ENCODE data around the gene OR6S1. TPM values are rescaled to one million over a fixed set of nuclear protein-coding genes. Genes with fewer than 3 reads are reported as not detected.

Gene OR6S1
- total RNA-seq, 1 donor from 2014 or later, result not detected

- TF ChIP-seq CTCF (IDR thresholded peaks at IDR 0.05; ENCODE audit: insufficient read depth, low read length, poor library complexity, severe bottlenecking), result no peak
- Histone ChIP-seq H3K36me3 (ENCODE audit: control insufficient read depth, insufficient read depth, low read length) (no peaks in the 10 kb centered on the region), H3K4me3 (ENCODE audit: low read depth, low read length) (no peak within 1 kb of the TSS), H3K27me3 (ENCODE audit: control insufficient read depth, insufficient read depth, low read length) (no peaks in the 10 kb centered on the region)
- no peak for DNase-seq (ENCODE audit: low read depth)
Observed at GRCh38 chr14:20591235-20591634, 50.3 kb downstream of the OR6S1 start, which contains the start of gene RNASE12. TSS of gene RNASE12 (minus strand) at chr14:20591376. CDS start at chr14:20590723, 653 bp downstream.

Other genes with a start within 250 kb of the OR6S1 start
- gene TEP1, start 228.2 kb downstream of the OR6S1 start, total RNA-seq, result 15.5 and 24.1 TPM in 2 replicates
- 0.08 TPM in 1 of 2 replicates, not detected in the other for gene KLHL33, start 205.5 kb downstream of the OR6S1 start, total RNA-seq
- 46.6 and 61.1 TPM in 2 replicates for gene OSGEP, start 186.9 kb downstream of the OR6S1 start, total RNA-seq
- gene APEX1, start 186.5 kb downstream of the OR6S1 start, total RNA-seq, result 297 and 328 TPM in 2 replicates
- gene PIP4P1, start 180.3 kb downstream of the OR6S1 start, total RNA-seq, result 25.1 and 25.9 TPM in 2 replicates
- gene PNP, start 172.3 kb downstream of the OR6S1 start, total RNA-seq, result 96.5 and 98.0 TPM in 2 replicates
- gene RNASE10, start 136.2 kb downstream of the OR6S1 start, total RNA-seq, result not detected in 2 replicates
- not detected in 2 replicates for gene RNASE9, start 80.6 kb downstream of the OR6S1 start, total RNA-seq
- gene RNASE11, start 53.7 kb downstream of the OR6S1 start, total RNA-seq, result not detected in 2 replicates
- not detected in 2 replicates for gene RNASE12, start 50.3 kb downstream of the OR6S1 start, total RNA-seq
- 4.2 and 5.6 TPM in 2 replicates for gene RNASE4, start 42.9 kb upstream of the OR6S1 start, total RNA-seq
- gene ANG, start 47.1 kb upstream of the OR6S1 start, total RNA-seq, result 0.14 and 1.1 TPM in 2 replicates
- gene EDDM3A, start 104.2 kb upstream of the OR6S1 start, total RNA-seq, result not detected in 2 replicates
- not detected in 2 replicates for gene EDDM3B, start 126.7 kb upstream of the OR6S1 start, total RNA-seq
- not detected in 2 replicates for gene RNASE6, start 139.6 kb upstream of the OR6S1 start, total RNA-seq
- gene RNASE1, start 161.2 kb upstream of the OR6S1 start, total RNA-seq, result not detected in 2 replicates
- not detected in 2 replicates for gene RNASE3, start 249.7 kb upstream of the OR6S1 start, total RNA-seq

All from kidney epithelial cell (primary cell).